ENCODE measurements around the gene SPOCK2. TPM values are rescaled to one million over a fixed set of nuclear protein-coding genes. Genes with fewer than 3 reads are reported as not detected.

The SPOCK2 gene
- total and polyA plus RNA-seq, 2 of the 4 experiments (the other 2 are of a cell fraction) = 0.02 TPM; not detected in 1

DNA sequence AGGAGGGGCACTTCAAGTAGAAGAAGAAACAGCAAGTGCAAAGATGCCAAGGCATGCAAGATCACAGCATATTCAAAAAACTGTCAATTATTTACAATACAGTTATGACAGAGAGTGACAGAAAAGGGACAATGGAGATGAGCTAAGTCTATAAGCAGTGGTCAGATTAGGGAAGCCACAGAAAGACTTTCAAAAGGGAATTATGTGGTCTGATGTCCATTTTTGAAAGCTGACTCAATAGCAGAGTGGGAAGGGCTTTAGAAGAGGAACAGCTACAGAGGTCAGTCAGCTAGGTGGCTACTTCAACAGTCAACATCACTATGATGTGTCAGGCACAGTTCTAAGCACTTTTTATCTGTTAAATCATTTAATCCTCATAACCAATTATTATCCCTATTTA, 45.2 kb upstream of the SPOCK2 start:
- Histone ChIP-seq H3K18ac (ENCODE audit: low read depth, low read length) (no peak overlapping the region), H2BK5ac (ENCODE audit: low read depth, low read length, poor library complexity, severe bottlenecking) (no peak overlapping the region), H3K27me3 (ENCODE audit: control insufficient read depth, insufficient read depth, low read length) (no peaks in the 10 kb centered on the region), H3K27ac (ENCODE audit: insufficient read depth, low read length) (no peak overlapping the region), H3K4me2 (ENCODE audit: low read depth, low read length) (no peak overlapping the region; the same call in 1 of the 2 replicates), H2BK120ac (ENCODE audit: low read depth, low read length) (no peak overlapping the region), H3K14ac (replicated peaks; ENCODE audit: low read depth, low read length) (no peak overlapping the region), H2BK20ac (ENCODE audit: low read depth, low read length) (no peak overlapping the region), H3K79me1 (ENCODE audit: low read depth in 1 of 2, low read length in 2 of 2) (no peaks in the 10 kb centered on the region), H3K4ac (ENCODE audit: low read depth, low read length) (no peak overlapping the region), H3K56ac (ENCODE audit: extremely low read depth, insufficient read depth, low read length) (no peak overlapping the region), H3K36me3 (ENCODE audit: control insufficient read depth, insufficient read depth, low read length) (no peaks in the 10 kb centered on the region; the same call in 1 of the 2 replicates), H4K8ac (ENCODE audit: low read depth in 2 of 2, low read length in 2 of 2) (no peak overlapping the region), H2AK9ac (replicated peaks; ENCODE audit: low read depth, low read length, poor library complexity) (no peak overlapping the region), H4K5ac (ENCODE audit: low read depth, low read length) (no peak overlapping the region), H2AK5ac (ENCODE audit: low read depth, low read length) (no peak overlapping the region), H3K4me1 (ENCODE audit: control insufficient read depth, insufficient read depth, low read length) (peaks cover 6% of the 10 kb centered on the region), H2BK15ac (ENCODE audit: low read depth, low read length) (no peak overlapping the region), H3K9me3 (ENCODE audit: control insufficient read depth, insufficient read depth, low read length) (no peaks in the 10 kb centered on the region; the same call in 1 of the 2 replicates), H3K23ac (ENCODE audit: low read depth, low read length) (no peak overlapping the region), H3K4me3 (ENCODE audit: insufficient read depth, low read depth, low read length) (no peak overlapping the region), H2AFZ (replicated peaks; ENCODE audit: low read length, poor library complexity) (no peak overlapping the region), H3K9me1 (ENCODE audit: insufficient read depth, low read length) (no peaks in the 10 kb centered on the region), H4K91ac (ENCODE audit: insufficient read depth, low read depth, low read length) (no peak overlapping the region), H3K9ac (ENCODE audit: low read depth, low read length) (no peak overlapping the region), H4K20me1 (ENCODE audit: insufficient read depth, low read length) (no peaks in the 10 kb centered on the region; the same call in 1 of the 2 replicates)
- ChIA-PET POLR2A (ENCODE audit: unreplicated experiment) (no interaction called here), CTCF (interaction anchor here (0.6 kb wide), 2 partner anchors 10 to 549 kb away, joined by 3 to 4 read pairs; no protein-coding TSS in a partner anchor)
- DNase-seq (peak; percentile 83), ATAC-seq (ENCODE audit: low read depth) (peak; percentile 82)
- intact Hi-C loops (cut with micrococcal nuclease) = loop anchor here (5.0 kb wide), 1 partner anchor 84 kb away; the partner anchor contains the start of genes ANAPC16 and ASCC1
- TF ChIP-seq USF2 (IDR thresholded peaks at IDR 0.05; ENCODE audit: low read depth, low read length) (no peak), MXI1 (IDR thresholded peaks at IDR 0.05; ENCODE audit: borderline replicate concordance, low read depth, low read length) (no peak), CEBPB (IDR thresholded peaks at IDR 0.05; ENCODE audit: low read depth, low read length) (peak; percentile 9; the same call in 1 of the 2 replicates), RAD21 (IDR thresholded peaks at IDR 0.05; ENCODE audit: low read length) (no peak), CHD1 (IDR thresholded peaks at IDR 0.05; ENCODE audit: low read depth, low read length) (no peak), RFX5 (IDR thresholded peaks at IDR 0.05; ENCODE audit: low read depth, low read length) (no peak), SMC3 (IDR thresholded peaks at IDR 0.05; ENCODE audit: low read depth, low read length) (no peak), RCOR1 (IDR thresholded peaks at IDR 0.05; ENCODE audit: insufficient replicate concordance, low read length) (no peak)
- in situ Hi-C loops (cut with MboI; ENCODE audit: low sequenced_read_pairs) = no loop called here
- dilution Hi-C loops (cut with HindIII; ENCODE audit: low sequenced_read_pairs, unreplicated experiment) = no loop called here
- no TSS peak for BruUV-seq (replicated peaks)
